NCI-H2196 (cell line): ENCODE data around the gene PTPRA.
"Not testable (repeated sequence)": the region's sequence is repeated elsewhere in the genome, so short reads cannot be mapped to it uniquely, and the experiment has no call there.

ENCODE experiments used
- DNase-seq: peaks from one replicate; lab custom pipeline; 2025; ENCODE audit not compliant: unreplicated experiment; lab: John Stamatoyannopoulos, UW

PTPRA gene

GRCh38 chr20:2873010-2873746, at the start of gene PTPRA:
TSS of gene PTPRA (plus strand) at chr20:2873481. CDS start at chr20:2964278, 90,797 bp downstream.
- DNase-seq = peak; percentile 94

GRCh38 chr20:2825761-2826160, 47.5 kb upstream of the PTPRA start:
- DNase-seq = no peak

- DNase-seq = no peak
Observed at GRCh38 chr20:2826655-2827054, 46.6 kb upstream of the PTPRA start.

GRCh38 chr20:2829376-2829775, 43.9 kb upstream of the PTPRA start:
- DNase-seq = no peak

- DNase-seq = not testable (repeated sequence)
Observed at GRCh38 chr20:2831206-2831605, 42.1 kb upstream of the PTPRA start.

- no peak for DNase-seq
Observed at GRCh38 chr20:2833761-2834160, 39.5 kb upstream of the PTPRA start.

- no peak for DNase-seq
Observed at GRCh38 chr20:2834401-2835110, 38.7 kb upstream of the PTPRA start.

- no peak for DNase-seq
Observed at GRCh38 chr20:2835331-2835796, 37.9 kb upstream of the PTPRA start.

- no peak for DNase-seq
Observed at GRCh38 chr20:2836035-2836434, 37.2 kb upstream of the PTPRA start.

GRCh38 chr20:2837221-2837960, 35.9 kb upstream of the PTPRA start:
- DNase-seq = no peak

- no peak for DNase-seq
Observed at GRCh38 chr20:2838170-2838797, 35.0 kb upstream of the PTPRA start.

- no peak for DNase-seq
Observed at GRCh38 chr20:2838847-2839671, 34.2 kb upstream of the PTPRA start.

- DNase-seq = no peak
Observed at GRCh38 chr20:2839732-2840137, 33.5 kb upstream of the PTPRA start.

- DNase-seq = peak; percentile 87
Observed at GRCh38 chr20:2840138-2840966, 32.9 kb upstream of the PTPRA start, which contains the start of the genes PCED1A and VPS16. TSS of gene PCED1A (minus strand) at chr20:2840655. CDS start at chr20:2839912, 743 bp downstream. TSS of gene VPS16 (plus strand) at chr20:2840745. CDS start at chr20:2840775, 30 bp downstream.

GRCh38 chr20:2840967-2841531, 32.2 kb upstream of the PTPRA start:
- peak; percentile 18 for DNase-seq

GRCh38 chr20:2845607-2846006, 27.7 kb upstream of the PTPRA start:
- no peak for DNase-seq

- DNase-seq = no peak
Observed at GRCh38 chr20:2846698-2847097, 26.6 kb upstream of the PTPRA start.

GRCh38 chr20:2847802-2848201, 25.5 kb upstream of the PTPRA start:
- DNase-seq = no peak

GRCh38 chr20:2849529-2849928, 23.8 kb upstream of the PTPRA start:
- no peak for DNase-seq
